HG03108 (cell line): ENCODE results near the gene HCST.
A peak's percentile ranks its signal among the peaks of the same experiment; 100 is the strongest.
"Not testable (repeated sequence)": the region's sequence is repeated elsewhere in the genome, so short reads cannot be mapped to it uniquely, and the experiment has no call there.

ENCODE experiments used
- ATAC-seq: cut with Tn5 transposase; IDR thresholded peaks from one replicate; pipeline ENCODE4 v1.9.1; 2021; ENCODE audit warnings: moderate library complexity; ENCODE audit not compliant: unreplicated experiment

HCST gene

GRCh38 chr19:35903550-35904179 lies 1.3 kb downstream of the HCST start:
- ATAC-seq: peak; percentile 36

- no peak for ATAC-seq
Observed at GRCh38 chr19:35904311-35905068, 2.2 kb downstream of the HCST start.

- ATAC-seq: no peak
Observed at GRCh38 chr19:35905178-35905727, 2.9 kb downstream of the HCST start.

- ATAC-seq: no peak
Observed at GRCh38 chr19:35907377-35907745, 5.0 kb downstream of the HCST start.

GRCh38 chr19:35908010-35908441 lies 5.7 kb downstream of the HCST start, which contains the start of gene TYROBP:
TYROBP (minus strand) TSS chr19:35908295; CDS start chr19:35908228, 67 bp downstream.
- no peak for ATAC-seq

- peak; percentile 46 for ATAC-seq
Observed at GRCh38 chr19:35908973-35909683, 6.8 kb downstream of the HCST start.

- no peak for ATAC-seq
Observed at GRCh38 chr19:35909684-35910035, 7.3 kb downstream of the HCST start.

- not testable (repeated sequence) for ATAC-seq
Observed at GRCh38 chr19:35910355-35910754, 8.0 kb downstream of the HCST start.

GRCh38 chr19:35911173-35911572 lies 8.8 kb downstream of the HCST start:
- ATAC-seq: no peak

GRCh38 chr19:35911790-35912189 lies 9.5 kb downstream of the HCST start:
- no peak for ATAC-seq

GRCh38 chr19:35913589-35913988 lies 11.3 kb downstream of the HCST start:
- ATAC-seq: no peak

GRCh38 chr19:35915443-35915842 lies 13.1 kb downstream of the HCST start:
- no peak for ATAC-seq

GRCh38 chr19:35919306-35919705 lies 17.0 kb downstream of the HCST start:
- no peak for ATAC-seq

- ATAC-seq: no peak
Observed at GRCh38 chr19:35921012-35921411, 18.7 kb downstream of the HCST start.

- no peak for ATAC-seq
Observed at GRCh38 chr19:35925501-35925900, 23.2 kb downstream of the HCST start.

- no peak for ATAC-seq
Observed at GRCh38 chr19:35928507-35928906, 26.2 kb downstream of the HCST start.

- no peak for ATAC-seq
Observed at GRCh38 chr19:35929876-35930275, 27.5 kb downstream of the HCST start.

- peak; percentile 91 for ATAC-seq
Observed at GRCh38 chr19:35931161-35931873, 29.0 kb downstream of the HCST start.

GRCh38 chr19:35931874-35932202 lies 29.5 kb downstream of the HCST start:
- ATAC-seq: no peak

GRCh38 chr19:35932291-35932936 lies 30.1 kb downstream of the HCST start:
- ATAC-seq: no peak
